Neuronal stem cell (in vitro differentiated cells): ENCODE data around the gene RHOH.
A peak's percentile ranks its signal among the peaks of the same experiment; 100 is the strongest.

Experiments
- DNase-seq: peaks from one replicate; pipeline ENCODE4 v3.0.0-alpha.2; 2013; ENCODE audit warnings: low spot score
- H2AFZ ChIP-seq: one replicate; pipeline ENCODE4 v1.6.1; 2013; ENCODE audit warnings: mild to moderate bottlenecking, low read length, inconsistent platforms
- H2AK5ac ChIP-seq: 2 replicates; pipeline ENCODE4 v1.6.1; 2013; ENCODE audit warnings: low read depth, mild to moderate bottlenecking, inconsistent platforms, low read length, moderate library complexity, mixed read lengths
- H2BK120ac ChIP-seq: 2 replicates; pipeline ENCODE4 v1.6.1; 2013; ENCODE audit warnings: low read depth, mild to moderate bottlenecking, inconsistent platforms, low read length, moderate library complexity, mixed read lengths
- H2BK12ac ChIP-seq: one replicate; pipeline ENCODE4 v1.6.1; 2013; ENCODE audit warnings: low read length, inconsistent platforms
- H2BK15ac ChIP-seq: 2 replicates; pipeline ENCODE4 v1.6.1; 2013; ENCODE audit warnings: mild to moderate bottlenecking, low read length, inconsistent platforms, mixed read lengths
- H2BK5ac ChIP-seq: one replicate; pipeline ENCODE4 v1.6.1; 2013; ENCODE audit warnings: inconsistent platforms, mild to moderate bottlenecking, low read length, moderate library complexity
- H3K14ac ChIP-seq: one replicate; pipeline ENCODE4 v1.6.1; 2013; ENCODE audit warnings: low read length, inconsistent platforms
- H3K18ac ChIP-seq: 2 replicates; pipeline ENCODE4 v1.6.1; 2013; ENCODE audit warnings: low read length, inconsistent platforms
- H3K23ac ChIP-seq: 2 replicates; pipeline ENCODE4 v1.6.1; 2013; ENCODE audit warnings: low read depth, mild to moderate bottlenecking, mixed read lengths, low read length, inconsistent platforms; ENCODE audit not compliant: poor library complexity
- H3K27ac ChIP-seq: replicated peaks from 3 replicates; pipeline ENCODE4 v1.5.1; 2013; ENCODE audit warnings: low read length, inconsistent platforms
- H3K27me3 ChIP-seq, 3 experiments: 2 replicates each; pipeline ENCODE4 v1.6.1; 2013; ENCODE audit warnings: low read length in 3 of 3, mild to moderate bottlenecking in 2 of 3, inconsistent platforms in 1 of 3, low read depth in 1 of 3, mixed read lengths in 1 of 3, moderate library complexity in 1 of 3; ENCODE audit not compliant: control insufficient read depth in 3 of 3, insufficient read depth in 3 of 3
- H3K36me3 ChIP-seq, 2 donors: replicated peaks in 1 of 2; 2 replicates each; pipeline ENCODE4 v1.6.1; 2013; ENCODE audit warnings: low read length in 2 of 2; ENCODE audit not compliant: control insufficient read depth in 2 of 2, insufficient read depth in 2 of 2
- H3K4ac ChIP-seq: 2 replicates; pipeline ENCODE4 v1.6.1; 2013; ENCODE audit warnings: inconsistent platforms, mild to moderate bottlenecking, low read length, moderate library complexity
- H3K4me1 ChIP-seq, 2 donors: 1 replicate in 1 of 2; 2 replicates in 1 of 2; pipeline ENCODE4 v1.6.1; 2013; ENCODE audit warnings: low read length in 2 of 2, low read depth in 1 of 2; ENCODE audit not compliant: control insufficient read depth in 2 of 2, insufficient read depth in 1 of 2
- H3K4me2 ChIP-seq: one replicate; pipeline ENCODE4 v1.6.1; 2013; ENCODE audit warnings: mild to moderate bottlenecking, low read length, inconsistent platforms; ENCODE audit not compliant: insufficient read depth, poor library complexity, severe bottlenecking
- H3K4me3 ChIP-seq, 2 donors: 2 replicates each; pipeline ENCODE4 v1.5.1; 2013; ENCODE audit warnings: low read length in 2 of 2, mild to moderate bottlenecking in 2 of 2, inconsistent platforms in 1 of 2, moderate library complexity in 1 of 2
- H3K79me1 ChIP-seq: one replicate; pipeline ENCODE4 v1.6.1; 2013; ENCODE audit warnings: low read depth, mild to moderate bottlenecking, inconsistent platforms, low read length, moderate library complexity
- H3K9ac ChIP-seq: one replicate; pipeline ENCODE4 v1.6.1; 2013; ENCODE audit warnings: mild to moderate bottlenecking, low read depth, low read length, inconsistent platforms; ENCODE audit not compliant: poor library complexity
- H3K9me3 ChIP-seq, 2 donors: replicated peaks in 1 of 2; 2 replicates each; pipeline versions ENCODE3 to v1.6.1; 2013; ENCODE audit warnings: low read length in 2 of 2, mild to moderate bottlenecking in 2 of 2, inconsistent platforms in 1 of 2, low read depth in 1 of 2, mixed read lengths in 1 of 2, moderate library complexity in 1 of 2; ENCODE audit not compliant: control insufficient read depth in 2 of 2, insufficient read depth in 1 of 2
- H4K8ac ChIP-seq: one replicate; pipeline ENCODE4 v1.6.1; 2013; ENCODE audit warnings: low read depth, mild to moderate bottlenecking, inconsistent platforms, low read length, moderate library complexity
- H4K91ac ChIP-seq: one replicate; pipeline ENCODE4 v1.6.1; 2013; ENCODE audit warnings: low read length, low read depth, mild to moderate bottlenecking, inconsistent platforms; ENCODE audit not compliant: poor library complexity
- WGBS, 2 donors: extraction: QIAGEN DNeasy Blood & Tissue Kit; methylation state at CpG; one replicate each; pipeline ENCODE4 v1.1.7; 2013; ENCODE audit warnings: missing lambda C conversion rate in 2 of 2, mixed read lengths in 1 of 2; ENCODE audit not compliant: insufficient read length in 2 of 2, insufficient replicate concordance in 1 of 2; ENCODE audit errors: extremely low coverage in 2 of 2; 5-methylcytosine and 5-hydroxymethylcytosine counted together

Gene RHOH

GRCh38 chr4:40196272-40196671 is 559 bp upstream of the RHOH start:
- no peak overlapping the region for H2BK15ac ChIP-seq
- H2BK12ac ChIP-seq = no peak overlapping the region
- H4K91ac ChIP-seq = no peak overlapping the region
- H3K27ac ChIP-seq = no peak overlapping the region
- no peak overlapping the region for H2AK5ac ChIP-seq
- H3K18ac ChIP-seq = no peak overlapping the region
- H3K4me2 ChIP-seq = no peak overlapping the region
- H2BK5ac ChIP-seq = no peak overlapping the region
- peaks cover 7 to 16% of the 10 kb centered on the region in 2 donors for H3K4me1 ChIP-seq
- WGBS, 2 donors = no CpG with 5 or more reads among the region's 8 CpGs
- H2AFZ ChIP-seq = peak overlapping the region; percentile 88
- no peak overlapping the region for H3K4me3 ChIP-seq
- H3K9ac ChIP-seq = no peak overlapping the region
- no peaks in the 10 kb centered on the region for H3K9me3 ChIP-seq
- no peaks in the 10 kb centered on the region for H3K27me3 ChIP-seq
- no peaks in the 10 kb centered on the region for H3K36me3 ChIP-seq
- H3K4ac ChIP-seq = no peak overlapping the region
- no peak overlapping the region for H4K8ac ChIP-seq
- no peak overlapping the region for H3K23ac ChIP-seq
- no peak for DNase-seq
- no peak overlapping the region for H2BK120ac ChIP-seq
- H3K79me1 ChIP-seq = no peaks in the 10 kb centered on the region
- H3K14ac ChIP-seq = no peak overlapping the region

GRCh38 chr4:40197879-40198689 is 1.3 kb downstream of the RHOH start:
- Histone ChIP-seq H3K14ac (no peak overlapping the region), H3K4me3 (no peak overlapping the region), H2AK5ac (no peak overlapping the region), H4K8ac (no peak overlapping the region), H3K4me1 (peaks cover 2 to 13% of the 10 kb centered on the region in 2 donors), H3K27me3 (no peaks in the 10 kb centered on the region), H3K79me1 (no peaks in the 10 kb centered on the region), H3K9me3 (no peaks in the 10 kb centered on the region), H2AFZ (no peak overlapping the region), H3K4me2 (no peak overlapping the region), H3K23ac (no peak overlapping the region), H3K36me3 (no peaks in the 10 kb centered on the region), H2BK15ac (no peak overlapping the region), H4K91ac (no peak overlapping the region), H2BK5ac (no peak overlapping the region), H3K18ac (peak overlapping the region; percentile 29), H3K27ac (no peak overlapping the region), H2BK120ac (no peak overlapping the region), H3K9ac (no peak overlapping the region), H3K4ac (no peak overlapping the region), H2BK12ac (no peak overlapping the region)
- DNase-seq = no peak
- WGBS, 2 donors = no CpG with 5 or more reads among the region's 15 CpGs

- no peaks in the 10 kb centered on the region for H3K27me3 ChIP-seq
- DNase-seq = no peak
- no peak overlapping the region for H4K8ac ChIP-seq
- H3K79me1 ChIP-seq = no peaks in the 10 kb centered on the region
- no peak overlapping the region for H3K27ac ChIP-seq
- H4K91ac ChIP-seq = no peak overlapping the region
- no peaks in the 10 kb centered on the region for H3K9me3 ChIP-seq
- H2AFZ ChIP-seq = no peak overlapping the region
- H3K36me3 ChIP-seq = no peaks in the 10 kb centered on the region
- H3K18ac ChIP-seq = no peak overlapping the region
- no peak overlapping the region for H2AK5ac ChIP-seq
- no peak overlapping the region for H3K23ac ChIP-seq
- no peak overlapping the region for H3K4ac ChIP-seq
- no peak overlapping the region for H2BK12ac ChIP-seq
- no peak overlapping the region for H2BK15ac ChIP-seq
- no peak overlapping the region for H3K9ac ChIP-seq
- no peak overlapping the region for H3K4me2 ChIP-seq
- WGBS, 2 donors = no CpG with 5 or more reads among the region's 6 CpGs
- no peak overlapping the region for H3K4me3 ChIP-seq
- no peak overlapping the region for H2BK5ac ChIP-seq
- no peak overlapping the region for H3K14ac ChIP-seq
- H3K4me1 ChIP-seq = peaks cover 2 to 9% of the 10 kb centered on the region in 2 donors
- H2BK120ac ChIP-seq = no peak overlapping the region
Measured at GRCh38 chr4:40199179-40199670, 2.4 kb downstream of the RHOH start.

GRCh38 chr4:40199999-40200874 is 3.4 kb downstream of the RHOH start:
- Histone ChIP-seq H3K4ac (no peak overlapping the region), H2BK5ac (no peak overlapping the region), H4K8ac (no peak overlapping the region), H3K36me3 (no peaks in the 10 kb centered on the region), H2BK12ac (no peak overlapping the region), H3K23ac (no peak overlapping the region), H2BK15ac (no peak overlapping the region), H3K9me3 (no peaks in the 10 kb centered on the region), H3K4me2 (no peak overlapping the region), H3K27me3 (no peaks in the 10 kb centered on the region), H3K79me1 (no peaks in the 10 kb centered on the region), H2AK5ac (no peak overlapping the region), H3K4me3 (no peak overlapping the region), H3K4me1 (peaks cover 2 to 9% of the 10 kb centered on the region in 2 donors), H3K14ac (no peak overlapping the region), H2BK120ac (no peak overlapping the region), H2AFZ (no peak overlapping the region), H3K27ac (no peak overlapping the region), H4K91ac (no peak overlapping the region), H3K9ac (no peak overlapping the region), H3K18ac (no peak overlapping the region)
- WGBS, 2 donors = no CpG with 5 or more reads among the region's 15 CpGs
- no peak for DNase-seq
